Stimulated activated effector memory CD8-positive, alpha-beta T cell treated with anti-CD3 and anti-CD28 coated beads, Interleukin-12 subunit alpha, Interleukin-12 subunit beta, amount 100 ng/mL, for 72 hours (primary cell): Measurements from ENCODE around the gene LILRA5.
"Not testable (repeated sequence)": the region's sequence is repeated elsewhere in the genome, so short reads cannot be mapped to it uniquely, and the experiment has no call there.

Source experiments
- ATAC-seq: fragments of 150-1000 bp; cut with Tn5 transposase; 2 replicates; pipeline ENCODE4 v1.10.0; 2021
- DNase-seq, 2 donors: peaks; one replicate each; pipeline ENCODE4 v3.0.0; 2021 to 2022; ENCODE audit warnings: low spot score in 2 of 2
- H3K27ac Mint-ChIP-seq: one replicate; pipeline ENCODE4 v1.8.0; 2022; ENCODE audit warnings: mild to moderate bottlenecking, mixed read lengths
- H3K36me3 Mint-ChIP-seq: one replicate; pipeline ENCODE4 v1.8.0; 2022; ENCODE audit warnings: mild to moderate bottlenecking, mixed read lengths
- H3K4me1 Mint-ChIP-seq: one replicate; pipeline ENCODE4 v1.8.0; 2022; ENCODE audit warnings: mixed read lengths
- H3K4me3 Mint-ChIP-seq: one replicate; pipeline ENCODE4 v1.8.0; 2022; ENCODE audit warnings: mild to moderate bottlenecking, mixed read lengths
- H3K9me3 Mint-ChIP-seq: one replicate; pipeline ENCODE4 v1.8.0; 2022; ENCODE audit warnings: mixed read lengths

LILRA5 gene

DNA sequence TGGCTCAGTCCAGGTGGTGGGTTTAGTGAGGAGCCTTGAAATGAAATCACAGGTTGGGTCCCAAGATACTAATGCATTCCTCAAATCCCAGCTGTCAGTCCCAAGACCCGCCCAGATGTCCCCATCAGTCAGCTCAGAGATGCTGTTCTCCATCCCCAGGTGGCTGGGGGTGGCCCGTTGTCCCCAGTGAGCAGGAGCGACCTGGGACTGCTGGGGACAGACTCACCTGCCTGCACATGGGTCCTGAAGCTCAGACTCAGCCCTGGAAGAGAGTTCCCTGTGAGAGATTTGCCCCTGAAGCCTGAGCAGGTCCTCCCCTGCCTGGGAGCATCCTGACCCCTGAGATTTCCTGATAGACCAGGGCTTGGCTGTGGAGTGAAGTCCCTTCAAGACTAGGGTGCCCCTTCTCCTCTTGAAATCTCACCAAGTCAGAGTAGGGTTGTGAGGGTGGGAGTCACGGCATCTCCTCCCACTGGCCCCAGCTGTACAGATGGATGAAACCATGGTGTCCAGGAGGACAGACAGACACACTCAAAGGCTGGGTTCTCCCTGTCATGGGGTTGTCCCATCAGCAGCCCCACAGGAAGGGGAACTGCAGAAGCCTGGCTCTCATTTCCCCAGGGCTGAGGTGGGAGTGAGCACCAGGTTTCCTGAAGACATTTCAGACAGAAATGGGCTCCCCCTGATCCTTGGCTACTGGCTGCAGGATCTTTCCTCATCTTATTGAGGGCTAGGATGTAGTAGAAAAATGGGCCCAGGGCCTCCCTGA lies 14.4 kb downstream of the LILRA5 start:
- Mint-ChIP-seq H3K4me1 (no peaks in the 10 kb centered on the region), H3K4me3 (no peak overlapping the region), H3K27ac (no peak overlapping the region), H3K36me3 (no peaks in the 10 kb centered on the region), H3K9me3 (peaks cover 3% of the 10 kb centered on the region)
- ATAC-seq (peak; percentile 16), DNase-seq (no peak)

DNA sequence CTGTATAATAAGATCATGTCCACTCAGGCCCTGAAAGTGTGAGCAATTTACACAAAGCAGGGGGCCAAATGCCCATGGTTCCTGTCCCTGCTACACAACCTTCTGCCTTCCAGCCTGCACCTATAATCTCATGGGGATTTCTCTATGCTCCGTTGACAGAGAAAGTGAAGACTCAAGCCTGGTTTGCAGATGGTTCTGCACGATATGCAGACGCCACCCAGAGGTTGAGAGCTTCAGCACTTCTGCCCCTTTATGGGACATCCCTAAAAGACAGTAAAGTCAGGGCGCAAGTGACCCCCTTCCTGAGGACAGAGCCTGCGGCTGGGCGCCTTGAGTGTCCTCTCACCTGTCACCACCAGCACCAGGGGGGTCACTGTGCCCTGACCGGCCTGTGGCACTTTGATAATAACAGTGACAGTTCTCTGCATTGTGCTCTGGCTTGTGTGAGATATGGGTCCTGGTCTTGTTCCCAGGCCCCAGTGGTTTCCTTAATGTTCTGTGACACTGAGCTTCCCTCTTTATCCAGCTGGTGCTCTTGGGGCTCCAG lies 15.1 kb downstream of the LILRA5 start:
- Mint-ChIP-seq H3K27ac (no peak overlapping the region), H3K36me3 (no peaks in the 10 kb centered on the region), H3K9me3 (peaks cover 3% of the 10 kb centered on the region), H3K4me3 (no peak overlapping the region), H3K4me1 (no peaks in the 10 kb centered on the region)
- DNase-seq = no peak
- peak; percentile 13 for ATAC-seq

DNA sequence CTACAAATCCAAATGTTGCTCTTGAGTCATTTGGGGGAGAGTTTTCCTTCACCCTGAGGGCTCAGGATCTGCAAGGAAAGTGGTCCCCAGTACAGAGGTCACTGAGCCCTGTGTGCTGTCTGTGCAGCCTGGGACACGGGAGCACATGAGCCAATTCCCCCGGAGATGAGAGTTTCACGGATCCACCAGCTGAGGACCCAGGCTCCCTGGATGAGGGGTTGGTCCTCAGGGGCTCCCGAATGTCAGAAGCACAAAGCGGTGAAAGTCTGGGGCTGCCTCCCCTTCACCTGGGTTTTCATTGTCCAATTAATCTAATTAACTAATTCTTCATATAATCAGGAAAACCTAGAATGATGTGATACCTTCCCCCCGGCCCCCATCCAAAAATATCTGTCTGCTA lies 18.4 kb downstream of the LILRA5 start:
- Mint-ChIP-seq H3K27ac (no peak overlapping the region), H3K36me3 (no peaks in the 10 kb centered on the region), H3K4me3 (no peak overlapping the region), H3K9me3 (peaks cover 3% of the 10 kb centered on the region), H3K4me1 (no peaks in the 10 kb centered on the region)
- ATAC-seq (no peak), DNase-seq (no peak)

DNA sequence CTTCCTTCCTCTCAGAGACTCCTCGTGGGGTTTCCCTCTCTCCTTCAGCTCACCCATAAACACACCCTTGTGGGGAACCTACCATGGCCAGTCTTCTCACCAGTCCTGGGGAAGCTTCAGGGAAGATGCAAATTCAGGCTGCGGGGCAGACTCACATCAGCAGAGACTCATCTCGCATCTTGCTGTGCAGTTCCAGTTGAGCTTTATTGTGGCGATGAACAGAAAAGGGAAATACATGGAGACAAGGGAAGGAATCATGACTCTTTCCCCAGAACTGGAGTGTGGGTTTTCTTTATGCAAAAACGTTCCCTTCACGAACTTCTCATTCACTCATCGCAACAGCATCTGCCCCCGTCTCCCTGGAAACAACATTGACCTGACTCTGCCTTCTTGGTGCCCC lies 23.8 kb downstream of the LILRA5 start:
- not testable (repeated sequence) for H3K4me3 Mint-ChIP-seq, H3K4me1 Mint-ChIP-seq, H3K36me3 Mint-ChIP-seq, DNase-seq, ATAC-seq, H3K9me3 Mint-ChIP-seq, H3K27ac Mint-ChIP-seq

GRCh38 chr19:54287456-54287855 lies 25.5 kb downstream of the LILRA5 start:
- Mint-ChIP-seq H3K27ac (no peak overlapping the region), H3K9me3 (no peaks in the 10 kb centered on the region), H3K4me1 (peaks cover 7% of the 10 kb centered on the region), H3K4me3 (no peak overlapping the region), H3K36me3 (no peaks in the 10 kb centered on the region)
- ATAC-seq = no peak
- no peak for DNase-seq

- peak; percentile 19 for ATAC-seq
Observed at GRCh38 chr19:54286283-54286682, 26.7 kb downstream of the LILRA5 start.

GRCh38 chr19:54285427-54286056 lies 27.4 kb downstream of the LILRA5 start:
- not testable (repeated sequence) for H3K9me3 Mint-ChIP-seq, H3K4me1 Mint-ChIP-seq, H3K4me3 Mint-ChIP-seq, DNase-seq, H3K36me3 Mint-ChIP-seq
- peak; percentile 57 for ATAC-seq
- peak overlapping the region; percentile 26 for H3K27ac Mint-ChIP-seq

More at GRCh38 chr19:54286283-54286682, 26.7 kb downstream of the LILRA5 start:
- not testable (repeated sequence) for H3K4me1 Mint-ChIP-seq, DNase-seq, H3K36me3 Mint-ChIP-seq, H3K4me3 Mint-ChIP-seq, H3K9me3 Mint-ChIP-seq
- peak overlapping the region; percentile 26 for H3K27ac Mint-ChIP-seq

DNA sequence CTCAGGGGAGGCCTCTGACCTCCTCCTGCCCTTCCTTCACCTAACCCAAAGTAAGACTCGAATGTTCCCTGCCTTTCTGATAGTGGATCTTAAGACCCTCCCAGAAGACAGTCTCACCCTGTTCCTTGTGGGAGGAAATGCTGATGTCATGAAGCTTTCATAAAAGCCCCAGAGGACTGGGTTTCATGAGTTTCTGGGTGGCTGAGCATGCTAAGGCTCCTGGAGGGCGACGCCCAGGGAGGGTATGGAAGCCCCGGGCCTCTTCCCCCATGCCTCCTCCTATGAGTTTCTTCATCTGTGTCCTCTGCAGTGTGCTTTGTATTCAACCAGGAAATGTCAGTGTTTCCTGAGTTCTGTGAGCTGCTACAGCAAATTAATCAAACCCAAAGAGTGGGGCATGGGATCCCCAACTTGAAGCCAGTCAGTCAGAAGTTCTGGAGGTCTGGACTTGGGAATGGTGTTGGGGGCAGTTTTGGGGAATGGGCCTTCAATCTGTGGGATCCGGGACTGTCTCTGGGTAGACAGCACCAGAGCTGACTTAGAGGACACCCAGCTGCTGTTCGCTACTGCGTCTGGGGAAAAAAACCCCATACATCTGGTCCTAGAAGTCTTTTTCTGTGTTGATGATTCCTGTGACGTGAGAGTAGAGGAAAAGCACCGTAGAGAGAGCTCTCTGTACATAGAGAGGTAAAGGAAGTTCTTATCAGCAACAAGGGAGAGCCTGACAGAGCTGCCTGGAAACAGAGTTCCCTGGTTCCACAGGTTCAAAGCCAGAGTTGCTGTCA lies 30.1 kb downstream of the LILRA5 start:
- Mint-ChIP-seq H3K36me3 (no peaks in the 10 kb centered on the region), H3K9me3 (no peaks in the 10 kb centered on the region), H3K4me3 (no peak overlapping the region), H3K4me1 (peaks cover 7% of the 10 kb centered on the region), H3K27ac (no peak overlapping the region)
- ATAC-seq = no peak
- no peak for DNase-seq

- H3K9me3 Mint-ChIP-seq, H3K36me3 Mint-ChIP-seq, H3K4me1 Mint-ChIP-seq, H3K27ac Mint-ChIP-seq, ATAC-seq, DNase-seq, H3K4me3 Mint-ChIP-seq: not testable (repeated sequence)
Observed at GRCh38 chr19:54281729-54282075, 31.3 kb downstream of the LILRA5 start.

DNA sequence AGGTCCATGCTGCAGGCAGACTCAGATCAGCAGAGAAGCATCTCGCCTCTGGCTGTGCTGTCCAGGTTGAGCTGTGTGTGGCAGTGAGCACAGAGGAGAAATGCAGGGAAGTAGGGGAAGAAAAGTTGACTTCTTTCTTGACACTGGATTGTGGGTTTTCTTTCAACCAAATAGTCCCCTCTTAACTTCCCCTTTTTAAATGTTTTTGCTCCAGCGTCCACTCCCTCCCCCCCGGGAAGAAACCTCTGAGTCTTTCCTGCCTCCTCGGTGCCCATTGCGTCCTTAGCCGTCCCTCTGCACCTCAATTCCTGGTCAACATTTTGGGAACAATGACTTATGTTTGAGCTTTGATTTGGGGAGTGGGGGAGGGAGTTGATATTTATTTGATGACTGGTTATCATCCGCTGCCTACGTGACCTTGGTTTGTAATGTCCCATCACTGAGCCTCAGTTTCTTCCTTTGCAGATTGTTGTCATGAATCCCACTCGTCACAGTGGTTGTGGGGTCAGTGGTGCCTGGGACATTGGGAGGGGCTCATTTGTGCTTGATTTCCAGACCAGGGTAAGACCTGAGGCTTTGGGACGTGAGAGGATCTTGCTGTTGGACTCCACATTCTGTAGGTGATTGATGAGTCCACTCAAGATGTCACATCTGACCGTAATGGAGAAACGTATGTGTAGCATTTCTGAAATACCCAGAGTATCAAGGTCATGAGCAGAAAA lies 31.8 kb downstream of the LILRA5 start, which contains the start of gene LILRB2:
Gene LILRB2, minus strand, starts transcription at position 104 of the 722 bp plus-strand sequence. CDS start 614 bp downstream, outside the sequence.
- Mint-ChIP-seq H3K36me3 (no peaks in the 10 kb centered on the region), H3K4me3 (no peak within 1 kb of the TSS), H3K9me3 (no peaks in the 10 kb centered on the region), H3K4me1 (peaks cover 7% of the 10 kb centered on the region), H3K27ac (no peak within 1 kb of the TSS)
- DNase-seq (no peak), ATAC-seq (no peak)

- not testable (repeated sequence) for DNase-seq, H3K4me3 Mint-ChIP-seq, H3K4me1 Mint-ChIP-seq, H3K36me3 Mint-ChIP-seq, H3K9me3 Mint-ChIP-seq, H3K27ac Mint-ChIP-seq, ATAC-seq
Observed at GRCh38 chr19:54280441-54280840, 32.5 kb downstream of the LILRA5 start.

- H3K9me3 Mint-ChIP-seq, H3K36me3 Mint-ChIP-seq, H3K4me1 Mint-ChIP-seq, DNase-seq, ATAC-seq, H3K27ac Mint-ChIP-seq, H3K4me3 Mint-ChIP-seq: not testable (repeated sequence)
Observed at GRCh38 chr19:54280025-54280424, 32.9 kb downstream of the LILRA5 start.

DNA sequence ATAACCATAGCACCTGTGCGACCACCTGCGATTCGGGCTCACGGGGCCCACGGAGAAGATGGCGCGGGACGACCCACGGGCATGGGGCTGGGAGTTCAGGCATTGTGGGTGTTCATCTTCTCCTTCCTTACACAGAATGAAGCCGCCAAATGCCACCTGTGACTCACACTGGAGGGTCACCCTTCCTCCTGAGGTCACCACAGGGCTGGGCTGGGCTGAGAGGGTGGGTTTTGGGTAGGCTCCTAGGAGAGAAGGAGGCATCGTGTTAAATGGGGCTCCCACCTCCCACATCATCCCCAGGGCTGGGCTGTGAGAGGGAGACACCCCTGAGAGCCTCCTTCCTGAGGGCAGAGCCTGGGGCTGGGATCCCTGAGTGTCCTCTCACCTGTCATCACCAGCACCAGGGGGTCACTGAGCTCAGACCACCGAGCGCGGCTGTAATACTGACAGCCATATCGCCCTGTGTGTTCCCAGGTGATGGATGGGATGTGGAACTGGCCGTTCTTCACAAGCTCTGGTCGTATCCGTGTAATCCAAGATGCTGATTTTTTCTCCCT lies 33.5 kb downstream of the LILRA5 start:
- no peak for ATAC-seq
- peaks cover under 1% of the 10 kb centered on the region for H3K4me1 Mint-ChIP-seq
- H3K4me3 Mint-ChIP-seq = no peak overlapping the region
- no peak overlapping the region for H3K27ac Mint-ChIP-seq
- no peaks in the 10 kb centered on the region for H3K9me3 Mint-ChIP-seq
- no peak for DNase-seq
- no peaks in the 10 kb centered on the region for H3K36me3 Mint-ChIP-seq

GRCh38 chr19:54278571-54279195 lies 34.3 kb downstream of the LILRA5 start:
- not testable (repeated sequence) for H3K4me1 Mint-ChIP-seq

More at GRCh38 chr19:54278571-54279195, 34.3 kb downstream of the LILRA5 start:
- not testable (repeated sequence) for H3K36me3 Mint-ChIP-seq, DNase-seq, ATAC-seq, H3K27ac Mint-ChIP-seq, H3K9me3 Mint-ChIP-seq, H3K4me3 Mint-ChIP-seq
